Astrocyte (in vitro differentiated cells and primary cell): ENCODE results near the gene LMO1. TPM values are rescaled to one million over a fixed set of nuclear protein-coding genes. Genes with fewer than 3 reads are reported as not detected.

Source experiments
- DNase-seq: peaks from one replicate; pipeline ENCODE4 v3.0.0-alpha.2; 2010; ENCODE audit warnings: low read depth
- FAIRE-seq: peaks from 2 replicates; lab custom pipeline; 2011; peaks lifted over from hg19 to GRCh38; lab: Jason Lieb, UNC
- H2AFZ ChIP-seq: 2 replicates; pipeline ENCODE4 v1.6.0; 2012; ENCODE audit warnings: low read depth, low read length, inconsistent platforms
- H3K27ac ChIP-seq: 2 replicates; pipeline ENCODE4 v1.5.1; 2011; ENCODE audit warnings: low read depth, low read length, inconsistent platforms
- H3K27me3 ChIP-seq: 2 replicates; pipeline ENCODE4 v1.6.0; 2011; ENCODE audit warnings: low read length, inconsistent platforms; ENCODE audit not compliant: insufficient read depth
- H3K36me3 ChIP-seq: 2 replicates; pipeline ENCODE4 v1.5.1; 2011; ENCODE audit warnings: low read length, inconsistent platforms; ENCODE audit not compliant: insufficient read depth
- H3K4me1 ChIP-seq: 2 replicates; pipeline ENCODE4 v1.5.1; 2011; ENCODE audit warnings: low read length, inconsistent platforms; ENCODE audit not compliant: insufficient read depth
- H3K4me2 ChIP-seq: 2 replicates; pipeline ENCODE4 v1.6.0; 2012; ENCODE audit warnings: low read length, inconsistent platforms
- H3K4me3 ChIP-seq: 2 replicates; pipeline ENCODE4 v1.5.1; 2011; ENCODE audit warnings: low read depth, mild to moderate bottlenecking, low read length, inconsistent platforms; ENCODE audit not compliant: insufficient read depth
- H3K79me2 ChIP-seq: 2 replicates; pipeline ENCODE4 v1.6.0; 2012; ENCODE audit warnings: mild to moderate bottlenecking, low read length, inconsistent platforms; ENCODE audit not compliant: insufficient read depth
- H3K9ac ChIP-seq: 2 replicates; pipeline ENCODE4 v1.6.0; 2012; ENCODE audit warnings: mild to moderate bottlenecking, low read length, inconsistent platforms
- H3K9me3 ChIP-seq: 2 replicates; pipeline ENCODE4 v1.5.1; 2012; ENCODE audit warnings: low read depth, mild to moderate bottlenecking, low read length, inconsistent platforms; ENCODE audit not compliant: insufficient read depth
- H4K20me1 ChIP-seq: 2 replicates; pipeline ENCODE4 v1.6.0; 2012; ENCODE audit warnings: low read length, inconsistent platforms; ENCODE audit not compliant: insufficient read depth
- H3K27ac Mint-ChIP-seq: one replicate; pipeline ENCODE4 v1.8.0; 2021; ENCODE audit warnings: mild to moderate bottlenecking, mixed read lengths; ENCODE audit not compliant: unreplicated experiment
- H3K27me3 Mint-ChIP-seq: one replicate; pipeline ENCODE4 v1.8.0; 2021; ENCODE audit warnings: low read depth, mixed read lengths; ENCODE audit not compliant: unreplicated experiment
- H3K36me3 Mint-ChIP-seq: one replicate; pipeline ENCODE4 v1.8.0; 2021; ENCODE audit warnings: low read depth, mixed read lengths; ENCODE audit not compliant: unreplicated experiment
- H3K4me1 Mint-ChIP-seq: one replicate; pipeline ENCODE4 v1.8.0; 2021; ENCODE audit warnings: low read depth, mixed read lengths; ENCODE audit not compliant: unreplicated experiment
- H3K4me3 Mint-ChIP-seq: one replicate; pipeline ENCODE4 v1.8.0; 2021; ENCODE audit warnings: mild to moderate bottlenecking, moderate library complexity, mixed read lengths; ENCODE audit not compliant: unreplicated experiment
- H3K9me3 Mint-ChIP-seq: one replicate; pipeline ENCODE4 v1.8.0; 2021; ENCODE audit warnings: mild to moderate bottlenecking, mixed read lengths; ENCODE audit not compliant: unreplicated experiment
- CTCF ChIP-seq: IDR thresholded peaks from 2 replicates; pipeline ENCODE4 v1.5.1; 2011; ENCODE audit warnings: low read depth, mild to moderate bottlenecking, inconsistent platforms, low read length, moderate library complexity; ENCODE audit not compliant: insufficient read depth
- EZH2 ChIP-seq: IDR thresholded peaks from 2 replicates; pipeline ENCODE4 v1.6.1; 2012; ENCODE audit warnings: mild to moderate bottlenecking, low read length, inconsistent platforms; ENCODE audit not compliant: insufficient read depth
- total RNA-seq: library from RNA; stranded (reverse); gene quantifications from 2 replicates; pipeline ENCODE4 v1.2.1, GENCODE V29; 2021

The LMO1 gene
- total RNA-seq, 1 donor from 2014 or later: 1.5 TPM

- Histone ChIP-seq H4K20me1 (no peaks in the 10 kb centered on the region), H2AFZ (no peak overlapping the region), H3K36me3 (no peaks in the 10 kb centered on the region), H3K4me3 (no peak overlapping the region), H3K27ac (no peak overlapping the region), H3K79me2 (no peaks in the 10 kb centered on the region), H3K4me1 (no peaks in the 10 kb centered on the region), H3K9ac (no peak overlapping the region), H3K4me2 (no peak overlapping the region), H3K9me3 (no peaks in the 10 kb centered on the region), H3K27me3 (peaks cover 6% of the 10 kb centered on the region)
- DNase-seq (no peak), FAIRE-seq (no peak)
- Mint-ChIP-seq H3K36me3 (no peaks in the 10 kb centered on the region), H3K4me1 (no peaks in the 10 kb centered on the region), H3K27ac (no peak overlapping the region), H3K27me3 (peaks cover 24% of the 10 kb centered on the region), H3K9me3 (no peaks in the 10 kb centered on the region), H3K4me3 (no peak overlapping the region)
- TF ChIP-seq CTCF (no peak), EZH2 (no peak)
These were observed 83.2 kb downstream of the LMO1 start for GRCh38 chr11:8180469-8180868.

GRCh38 chr11:8178297-8178696, 85.4 kb downstream of the LMO1 start:
- no peaks in the 10 kb centered on the region for H4K20me1 ChIP-seq
- H3K9me3 ChIP-seq: no peaks in the 10 kb centered on the region
- no peak overlapping the region for H3K4me2 ChIP-seq
- no peaks in the 10 kb centered on the region for H3K9me3 Mint-ChIP-seq
- H3K27ac ChIP-seq: no peak overlapping the region
- H3K4me3 Mint-ChIP-seq: no peak overlapping the region
- no peak for FAIRE-seq
- H3K27me3 ChIP-seq: peaks cover 10% of the 10 kb centered on the region
- H3K36me3 ChIP-seq: no peaks in the 10 kb centered on the region
- H3K79me2 ChIP-seq: no peaks in the 10 kb centered on the region
- H3K9ac ChIP-seq: no peak overlapping the region
- peaks cover 40% of the 10 kb centered on the region for H3K27me3 Mint-ChIP-seq
- no peaks in the 10 kb centered on the region for H3K36me3 Mint-ChIP-seq
- DNase-seq: no peak
- TF ChIP-seq CTCF (no peak), EZH2 (no peak)
- no peak overlapping the region for H2AFZ ChIP-seq
- no peaks in the 10 kb centered on the region for H3K4me1 ChIP-seq
- H3K27ac Mint-ChIP-seq: no peak overlapping the region
- H3K4me1 Mint-ChIP-seq: no peaks in the 10 kb centered on the region
- no peak overlapping the region for H3K4me3 ChIP-seq

GRCh38 chr11:8177136-8177535, 86.5 kb downstream of the LMO1 start:
- peaks cover 40% of the 10 kb centered on the region for H3K27me3 Mint-ChIP-seq

More at GRCh38 chr11:8177136-8177535, 86.5 kb downstream of the LMO1 start:
- Histone ChIP-seq H4K20me1 (no peaks in the 10 kb centered on the region), H3K9ac (no peak overlapping the region), H3K4me2 (no peak overlapping the region), H2AFZ (no peak overlapping the region), H3K9me3 (no peaks in the 10 kb centered on the region), H3K27ac (no peak overlapping the region), H3K36me3 (no peaks in the 10 kb centered on the region), H3K4me3 (no peak overlapping the region), H3K27me3 (peaks cover 10% of the 10 kb centered on the region), H3K79me2 (no peaks in the 10 kb centered on the region), H3K4me1 (no peaks in the 10 kb centered on the region)
- no peak for TF ChIP-seq EZH2
- no peak for TF ChIP-seq CTCF
- Mint-ChIP-seq H3K27ac (no peak overlapping the region), H3K4me3 (no peak overlapping the region), H3K36me3 (no peaks in the 10 kb centered on the region), H3K9me3 (no peaks in the 10 kb centered on the region), H3K4me1 (no peaks in the 10 kb centered on the region)
- no peak for FAIRE-seq
- DNase-seq: no peak

Other genes with a start within 250 kb of the LMO1 start
- gene TUB, start 182.7 kb downstream of the LMO1 start, total RNA-seq: 5.7 and 6.0 TPM in 2 replicates
- gene RIC3, start 94.9 kb downstream of the LMO1 start, total RNA-seq: 2.5 and 3.0 TPM in 2 replicates